K562 (cell line): Measurements from ENCODE around the gene ACTR1B. TPM values are rescaled to one million over a fixed set of nuclear protein-coding genes. Genes with fewer than 3 reads are reported as not detected.
A peak's percentile ranks its signal among the peaks of the same experiment; 100 is the strongest.

Source experiments
- MAZ ChIP-seq, 2 experiments: fragments of 450-650 bp in 1 of 2; sonication (generic) in 1 of 2; formaldehyde crosslinking; IDR thresholded peaks in 1 of 2; conservative IDR thresholded peaks in 1 of 2; 2 replicates each; pipeline versions ENCODE4 v1.4.0 to v1.5.0; 2020; ENCODE audit warnings: mild to moderate bottlenecking in 1 of 2, missing genetic modification reagents in 1 of 2
- REST ChIP-seq, 2 experiments: fragments of 450-650 bp; formaldehyde crosslinking in 1 of 2; IDR thresholded peaks; 2 replicates each; pipeline versions ENCODE4 v1.4.0 to v1.6.1; 2014 to 2020; ENCODE audit warnings: mild to moderate bottlenecking in 2 of 2, borderline replicate concordance in 1 of 2, low read depth in 1 of 2
- polyA plus RNA-seq, 8 experiments: library from polyadenylated mRNA; depleted of rRNA in 4 of 8; stranded (reverse) in 5 of 8; unstranded in 3 of 8; fragments of >200 nt; fragmentation: Nextera tagmentation in 2 of 8; fragmentation: Illumina TruSeq in 1 of 8; extraction: Ambion mirVana in 2 of 8; extraction: Trizol in 1 of 8; gene quantifications; 2 replicates each; pipeline versions ENCODE4 v1.2.1 to v1.2.3, GENCODE V29; 2011 to 2014; ENCODE audit warnings: inconsistent platforms in 1 of 8, missing spikeins in 1 of 8
- total RNA-seq, 7 experiments: library from RNA; depleted of rRNA in 6 of 7; stranded (reverse); fragments of >200 nt in 6 of 7; fragmentation: Illumina TruSeq in 2 of 7; extraction: Trizol in 2 of 7; gene quantifications; 2 replicates each; pipeline versions ENCODE4 v1.2.1 to v1.2.3, GENCODE V29; 2011 to 2021; ENCODE audit warnings: low replicate concordance in 1 of 7

ACTR1B gene
- total and polyA plus RNA-seq, 9 of the 15 experiments (the other 6 are each of a cell fraction or from before 2014, with no cell fraction given), result 0.49 to 42.3 (median 22.5) TPM

GRCh38 chr2:97697252-97698235 lies 33.7 kb upstream of the ACTR1B start (continued):
- TF ChIP-seq REST (IDR thresholded peaks at IDR 0.05; ENCODE audit: borderline replicate concordance) (peak; percentile 98), REST (CRISPR knock-in tag; IDR thresholded peaks at IDR 0.05; ENCODE audit: low read depth) (no peak), MAZ (CRISPR knock-in tag; conservative IDR thresholded peaks at IDR 0.05 in 1 of 2, IDR thresholded peaks at IDR 0.05 in 1 of 2) (peak in 1 of 2 experiments; percentile 54; a peak in 1 of 4 replicates)
- TF ChIP-seq, all 486 proteins: peak for 37
